Ovary (tissue), 3 donors: ENCODE measurements around the gene SGMS1.

Experiments
- POLR2A ChIP-seq: fragments of 450-650 bp; IDR thresholded peaks from one replicate; pipeline ENCODE4 v1.6.1; 2017; ENCODE audit warnings: antibody characterized with exemption, mild to moderate bottlenecking, moderate library complexity
- TF ChIP-seq, protein P1 (sequence below), 3 donors: fragments of 450-650 bp in 2 of 3; fragments of 200-600 bp in 1 of 3; IDR thresholded peaks; one replicate each; pipeline versions ENCODE4 v1.5.1 to v1.8.0; 2016 to 2022; ENCODE audit warnings: antibody characterized with exemption in 3 of 3, mild to moderate bottlenecking in 1 of 3
- donor health status: DM: no; HTN: no; CAD: no.

DNA sequence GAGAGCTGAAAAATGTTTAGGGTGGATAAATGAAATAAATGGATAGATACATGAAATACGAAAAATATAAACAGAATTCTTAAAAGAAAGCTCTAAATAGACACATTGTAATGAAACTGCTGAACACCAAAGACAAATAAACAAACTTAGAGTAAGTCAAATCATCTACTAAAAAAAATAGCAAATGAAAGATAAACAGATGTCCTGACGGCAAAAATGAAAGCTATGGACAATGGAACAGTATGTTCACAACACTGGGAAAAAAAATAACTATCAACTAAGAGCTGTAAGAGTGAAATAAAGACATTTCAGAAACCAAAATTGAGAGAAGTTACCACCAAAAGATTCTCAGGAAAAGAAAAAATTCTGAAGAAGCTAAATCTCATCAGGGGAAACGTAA is 106.1 kb downstream of the SGMS1 start:
- TF ChIP-seq, protein P1, sequence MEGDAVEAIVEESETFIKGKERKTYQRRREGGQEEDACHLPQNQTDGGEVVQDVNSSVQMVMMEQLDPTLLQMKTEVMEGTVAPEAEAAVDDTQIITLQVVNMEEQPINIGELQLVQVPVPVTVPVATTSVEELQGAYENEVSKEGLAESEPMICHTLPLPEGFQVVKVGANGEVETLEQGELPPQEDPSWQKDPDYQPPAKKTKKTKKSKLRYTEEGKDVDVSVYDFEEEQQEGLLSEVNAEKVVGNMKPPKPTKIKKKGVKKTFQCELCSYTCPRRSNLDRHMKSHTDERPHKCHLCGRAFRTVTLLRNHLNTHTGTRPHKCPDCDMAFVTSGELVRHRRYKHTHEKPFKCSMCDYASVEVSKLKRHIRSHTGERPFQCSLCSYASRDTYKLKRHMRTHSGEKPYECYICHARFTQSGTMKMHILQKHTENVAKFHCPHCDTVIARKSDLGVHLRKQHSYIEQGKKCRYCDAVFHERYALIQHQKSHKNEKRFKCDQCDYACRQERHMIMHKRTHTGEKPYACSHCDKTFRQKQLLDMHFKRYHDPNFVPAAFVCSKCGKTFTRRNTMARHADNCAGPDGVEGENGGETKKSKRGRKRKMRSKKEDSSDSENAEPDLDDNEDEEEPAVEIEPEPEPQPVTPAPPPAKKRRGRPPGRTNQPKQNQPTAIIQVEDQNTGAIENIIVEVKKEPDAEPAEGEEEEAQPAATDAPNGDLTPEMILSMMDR (IDR thresholded peaks at IDR 0.05) = no peak
- no peak for TF ChIP-seq POLR2A
